ENCODE data around the gene HPCAL1. TPM values are rescaled to one million over a fixed set of nuclear protein-coding genes. Genes with fewer than 3 reads are reported as not detected.

Gene HPCAL1
- total RNA-seq, 6 experiments from 2014 or later, result 23.1 to 68.8 (median 29.1) TPM

- Histone ChIP-seq H3K9me3 (no peaks in the 10 kb centered on the region), H3K27ac (no peak overlapping the region), H3K4me1 (no peaks in the 10 kb centered on the region), H3K4me3 (no peak overlapping the region), H3K36me3 (no peaks in the 10 kb centered on the region), H3K27me3 (no peaks in the 10 kb centered on the region)
- ATAC-seq, result peak in 1 of 4 donors; percentile 15
- intact Hi-C loops (cut with DNase I), result no loop called here
- DNase-seq, result peak in 1 of 3 donors; percentile 44
- no peak for TF ChIP-seq POLR2A (IDR thresholded peaks at IDR 0.05)
- no peak for TF ChIP-seq CTCF (IDR thresholded peaks at IDR 0.05)
- no CpG with 5 or more reads among the region's 21 CpGs for WGBS (ENCODE audit: insufficient coverage, low coverage, low lambda C conversion rate, missing lambda C conversion rate)
Measured at GRCh38 chr2:10475221-10475722, 172.6 kb downstream of the HPCAL1 start.

- H3K27me3 ChIP-seq, result no peaks in the 10 kb centered on the region
Measured at GRCh38 chr2:10475811-10476660, 173.3 kb downstream of the HPCAL1 start.

GRCh38 chr2:10476723-10477442, 174.2 kb downstream of the HPCAL1 start:
- ATAC-seq (no peak), DNase-seq (no peak)
- intact Hi-C loops (cut with DNase I), result no loop called here
- H3K36me3 ChIP-seq, result no peaks in the 10 kb centered on the region
- no peak overlapping the region for H3K27ac ChIP-seq
- no peaks in the 10 kb centered on the region for H3K9me3 ChIP-seq
- 75% methylated on average over 12 of the region's 12 CpGs for WGBS (ENCODE audit: insufficient coverage, low coverage, low lambda C conversion rate, missing lambda C conversion rate)
- no peaks in the 10 kb centered on the region for H3K27me3 ChIP-seq
- no peak for TF ChIP-seq CTCF (IDR thresholded peaks at IDR 0.05)
- no peak for TF ChIP-seq POLR2A (IDR thresholded peaks at IDR 0.05)
- H3K4me3 ChIP-seq, result no peak overlapping the region
- no peaks in the 10 kb centered on the region for H3K4me1 ChIP-seq

More at GRCh38 chr2:10475811-10476660, 173.3 kb downstream of the HPCAL1 start:
- H3K9me3 ChIP-seq, result no peaks in the 10 kb centered on the region
- DNase-seq (peak in 1 of 3 donors; percentile 21), ATAC-seq (no peak)
- TF ChIP-seq POLR2A (IDR thresholded peaks at IDR 0.05), result no peak
- TF ChIP-seq CTCF (IDR thresholded peaks at IDR 0.05), result no peak
- H3K27ac ChIP-seq, result no peak overlapping the region
- WGBS (ENCODE audit: insufficient coverage, low coverage, low lambda C conversion rate, missing lambda C conversion rate), result 86% methylated on average over 6 of the region's 22 CpGs
- H3K36me3 ChIP-seq, result no peaks in the 10 kb centered on the region
- no peaks in the 10 kb centered on the region for H3K4me1 ChIP-seq
- intact Hi-C loops (cut with DNase I), result no loop called here
- H3K4me3 ChIP-seq, result no peak overlapping the region

Small RNA genes lying within 50 kb of the gene (small RNA-seq; reads per million reads assigned to genes)
- gene RF00432, result 0 reads per million in 2 experiments
- 0 reads per million in 2 experiments for gene RN7SL66P
- 3.3 to 6.5 reads per million in 2 experiments for gene SNORA80B

Other genes with a start within 250 kb of the HPCAL1 start
- under 1 TPM; 0.26 to 0.99 (median 0.55) TPM for gene CYS1, start 222.5 kb upstream of the HPCAL1 start, total RNA-seq
- gene RRM2, start 180.2 kb upstream of the HPCAL1 start, total RNA-seq, result 10 to 100 TPM in 1 of 6 experiments, 1 to 10 TPM in 5; 1.1 to 10.3 (median 5.7) TPM
- 100 to 1,000 TPM in 2 of 6 experiments, 10 to 100 TPM in 4; 14.4 to 197 (median 28.6) TPM for gene ODC1, start 145.4 kb downstream of the HPCAL1 start, total RNA-seq

Measured in right lobe of liver (tissue), 6 donors.